Endothelial cell of umbilical vein (primary cell): ENCODE measurements around the gene MEF2D. TPM values are rescaled to one million over a fixed set of nuclear protein-coding genes. Genes with fewer than 3 reads are reported as not detected.

Experiments used
- BruUV-seq: library from RNA; stranded (reverse); fragments of 400-500 nt; replicated peaks from 2 replicates; lab custom pipeline; 2021; lab: Mats Ljungman, UMichigan
- CTCF ChIA-PET: fragments of 300-600, 350-600 bp; sonication (Branson Sonifier 250); formaldehyde crosslinking; loops from one replicate; lab custom pipeline; 2021; ENCODE audit warnings: antibody characterized with exemption, inconsistent platforms; lab: Charles Lee
- POLR2A ChIA-PET: fragments of 300-600, 350-600 bp; sonication (Branson Sonifier 250); formaldehyde crosslinking; loops from one replicate; lab custom pipeline; 2021; ENCODE audit warnings: antibody characterized with exemption, inconsistent platforms; lab: Charles Lee
- DNase-seq: peaks from one replicate; pipeline ENCODE4 v3.0.0-alpha.2; 2011; ENCODE audit warnings: low read depth, low spot score
- FAIRE-seq: peaks from 2 replicates; lab custom pipeline; 2011; peaks lifted over from hg19 to GRCh38; lab: Jason Lieb, UNC
- H2AFZ ChIP-seq: 2 replicates; pipeline ENCODE4 v1.6.0; 2012; ENCODE audit warnings: low read depth, low read length, control low read depth, inconsistent platforms
- H3K27ac ChIP-seq: 2 replicates; pipeline ENCODE4 v1.5.1; 2011; ENCODE audit warnings: low read depth, mild to moderate bottlenecking, control low read depth, low read length, moderate library complexity; ENCODE audit not compliant: insufficient read depth
- H3K27me3 ChIP-seq, 2 experiments: 2 replicates each; pipeline versions ENCODE4 v1.6.0 to v1.6.1; 2011; ENCODE audit warnings: low read length in 2 of 2, mixed read lengths in 1 of 2; ENCODE audit not compliant: control insufficient read depth in 2 of 2, insufficient read depth in 2 of 2
- H3K36me3 ChIP-seq, 2 experiments: 2 replicates in 1 of 2; 3 replicates in 1 of 2; pipeline ENCODE4 v1.5.1; 2011; ENCODE audit warnings: low read length in 2 of 2, mild to moderate bottlenecking in 1 of 2, moderate library complexity in 1 of 2; ENCODE audit not compliant: control insufficient read depth in 2 of 2, insufficient read depth in 2 of 2; ENCODE audit errors: extremely low read depth in 1 of 2
- H3K4me1 ChIP-seq: 3 replicates; pipeline ENCODE4 v1.5.1; 2011; ENCODE audit warnings: mild to moderate bottlenecking, low read length; ENCODE audit not compliant: control insufficient read depth, insufficient read depth; ENCODE audit errors: extremely low read depth
- H3K4me2 ChIP-seq: 2 replicates; pipeline ENCODE4 v1.6.1; 2011; ENCODE audit warnings: low read length, control low read depth, mixed read lengths; ENCODE audit not compliant: insufficient read depth
- H3K4me3 ChIP-seq, 3 experiments: fragments of 200-600 bp in 1 of 3; sonication (generic), shearing (Covaris generic) in 1 of 3; replicated peaks in 1 of 3; 2 replicates each; pipeline ENCODE4 v1.5.1; 2011 to 2016; ENCODE audit warnings: control low read depth in 3 of 3, low read length in 3 of 3, mild to moderate bottlenecking in 2 of 3, inconsistent platforms in 1 of 3, low read depth in 1 of 3, moderate library complexity in 1 of 3; ENCODE audit not compliant: insufficient read depth in 1 of 3
- H3K79me2 ChIP-seq: 2 replicates; pipeline ENCODE4 v1.6.0; 2012; ENCODE audit warnings: low read length, inconsistent platforms; ENCODE audit not compliant: control insufficient read depth, insufficient read depth
- H3K9ac ChIP-seq: replicated peaks from 2 replicates; pipeline ENCODE3; 2011; ENCODE audit warnings: low read length, control low read depth; ENCODE audit not compliant: insufficient read depth; ENCODE audit errors: extremely low read depth
- H3K9me1 ChIP-seq: replicated peaks from 3 replicates; pipeline ENCODE4 v1.6.0; 2011; ENCODE audit warnings: mild to moderate bottlenecking, low read length; ENCODE audit not compliant: control insufficient read depth, insufficient read depth; ENCODE audit errors: extremely low read depth
- H3K9me3 ChIP-seq: replicated peaks from 2 replicates; pipeline ENCODE4 v1.5.1; 2012; ENCODE audit warnings: low read length, inconsistent platforms; ENCODE audit not compliant: control insufficient read depth, insufficient read depth
- H4K20me1 ChIP-seq: replicated peaks from 2 replicates; pipeline ENCODE3; 2011; ENCODE audit warnings: mild to moderate bottlenecking, low read length; ENCODE audit not compliant: control insufficient read depth, insufficient read depth; ENCODE audit errors: extremely low read depth
- GATA2 ChIP-seq: IDR thresholded peaks from 2 replicates; pipeline ENCODE4 v1.7.0; 2011; ENCODE audit warnings: low read depth, mild to moderate bottlenecking, moderate library complexity, mixed read lengths, low read length; ENCODE audit not compliant: insufficient read length, insufficient read depth
- JUN ChIP-seq: IDR thresholded peaks from 2 replicates; pipeline ENCODE4 v1.6.1; 2011; ENCODE audit warnings: borderline replicate concordance, low read depth; ENCODE audit not compliant: insufficient read length, insufficient read depth
- POLR2AphosphoS5 ChIP-seq: IDR thresholded peaks from 2 replicates; pipeline ENCODE4 v1.6.1; 2012; ENCODE audit warnings: low read depth, mild to moderate bottlenecking, control low read depth, low read length, moderate library complexity; ENCODE audit not compliant: insufficient read depth
- dilution Hi-C: fragments of 300-500 bp; cut with MboI; formaldehyde crosslinking; loops from one replicate; pipeline ENCODE4 v1.15.0; 2019; ENCODE audit warnings: low sequenced_read_pairs; ENCODE audit not compliant: extremely low pct_ligation_motif_present
- intact Hi-C: fragments of 100-400 bp; cut with micrococcal nuclease; formaldehyde crosslinking; loops from one replicate; pipeline ENCODE4 v1.10.0; 2022
- polyA plus RNA-seq, 4 experiments: library from polyadenylated mRNA; depleted of rRNA in 3 of 4; stranded (reverse) in 3 of 4; unstranded in 1 of 4; fragments of >200 nt; gene quantifications; 2 replicates each; pipeline versions ENCODE4 v1.2.1 to v1.2.3, GENCODE V29; 2011 to 2012; ENCODE audit warnings: missing spikeins in 1 of 4
- total RNA-seq: library from RNA; stranded (reverse); gene quantifications from 2 replicates; pipeline ENCODE4 v1.2.3, GENCODE V29; 2021
- TF ChIP-seq, protein P1 (sequence below), 2 donors: IDR thresholded peaks; 1 replicate in 1 of 2; 2 replicates in 1 of 2; pipeline ENCODE4 v1.5.1; 2011; ENCODE audit warnings: low read length in 2 of 2, mild to moderate bottlenecking in 2 of 2, moderate library complexity in 2 of 2, control low read depth in 1 of 2, inconsistent platforms in 1 of 2, low read depth in 1 of 2; ENCODE audit not compliant: insufficient read depth in 1 of 2; ENCODE audit errors: extremely low read depth in 1 of 2

The MEF2D gene
- total and polyA plus RNA-seq, 2 donors (not counting 3 experiments of a cell fraction or from before 2014, with no cell fraction given): 45.4 to 52.2 TPM

DNA sequence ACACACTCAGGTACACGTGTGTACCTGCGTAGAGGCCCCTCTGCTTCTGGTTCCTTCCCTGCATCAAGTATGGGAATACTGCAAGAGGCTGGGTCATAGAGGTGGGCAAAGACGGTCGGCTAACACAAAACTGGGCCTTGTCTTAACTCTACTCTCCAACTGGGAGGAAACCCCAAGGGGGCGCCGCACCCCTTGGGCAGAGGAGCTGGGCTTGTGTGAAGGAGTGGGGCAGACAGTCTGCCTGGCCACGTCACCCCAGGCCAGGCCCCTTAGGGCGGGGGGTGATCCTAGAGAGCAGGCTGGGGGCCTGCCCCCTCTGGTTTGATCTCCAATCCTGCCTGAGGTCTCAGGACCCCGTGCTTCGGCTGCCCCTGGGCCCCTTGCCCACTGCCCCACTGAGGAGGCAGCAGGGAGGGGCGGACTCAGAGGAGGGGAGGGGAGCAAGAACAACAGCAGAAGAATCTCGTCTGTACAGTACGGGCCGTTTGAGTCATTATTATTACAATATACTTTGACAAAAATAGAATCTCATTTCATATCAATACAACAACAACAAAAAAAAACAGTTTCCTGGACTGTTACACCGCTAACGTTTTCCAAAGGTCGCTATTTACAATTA is 34.7 kb downstream of the MEF2D start:
- FAIRE-seq: peak; percentile 21
- no peaks in the 10 kb centered on the region for H3K9me1 ChIP-seq
- H3K27me3 ChIP-seq: no peaks in the 10 kb centered on the region
- H3K27ac ChIP-seq: peak overlapping the region; percentile 26
- TF ChIP-seq, protein P1, sequence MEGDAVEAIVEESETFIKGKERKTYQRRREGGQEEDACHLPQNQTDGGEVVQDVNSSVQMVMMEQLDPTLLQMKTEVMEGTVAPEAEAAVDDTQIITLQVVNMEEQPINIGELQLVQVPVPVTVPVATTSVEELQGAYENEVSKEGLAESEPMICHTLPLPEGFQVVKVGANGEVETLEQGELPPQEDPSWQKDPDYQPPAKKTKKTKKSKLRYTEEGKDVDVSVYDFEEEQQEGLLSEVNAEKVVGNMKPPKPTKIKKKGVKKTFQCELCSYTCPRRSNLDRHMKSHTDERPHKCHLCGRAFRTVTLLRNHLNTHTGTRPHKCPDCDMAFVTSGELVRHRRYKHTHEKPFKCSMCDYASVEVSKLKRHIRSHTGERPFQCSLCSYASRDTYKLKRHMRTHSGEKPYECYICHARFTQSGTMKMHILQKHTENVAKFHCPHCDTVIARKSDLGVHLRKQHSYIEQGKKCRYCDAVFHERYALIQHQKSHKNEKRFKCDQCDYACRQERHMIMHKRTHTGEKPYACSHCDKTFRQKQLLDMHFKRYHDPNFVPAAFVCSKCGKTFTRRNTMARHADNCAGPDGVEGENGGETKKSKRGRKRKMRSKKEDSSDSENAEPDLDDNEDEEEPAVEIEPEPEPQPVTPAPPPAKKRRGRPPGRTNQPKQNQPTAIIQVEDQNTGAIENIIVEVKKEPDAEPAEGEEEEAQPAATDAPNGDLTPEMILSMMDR (IDR thresholded peaks at IDR 0.05; ENCODE audit: extremely low read depth in 1 of 2, insufficient read depth in 1 of 2, low read depth in 1 of 2, low read length in 2 of 2): peak; percentile 6 to 25
- no peak for TF ChIP-seq GATA2
- intact Hi-C loops: no loop called here
- no peaks in the 10 kb centered on the region for H3K9me3 ChIP-seq
- H3K9ac ChIP-seq: peak overlapping the region; percentile 13
- H4K20me1 ChIP-seq: no peaks in the 10 kb centered on the region
- H3K4me2 ChIP-seq: no peak overlapping the region
- H3K4me3 ChIP-seq: no peak overlapping the region
- H3K4me1 ChIP-seq: peaks cover 12% of the 10 kb centered on the region
- BruUV-seq: no TSS peak
- H3K36me3 ChIP-seq: peaks cover 6 to 29% of the 10 kb centered on the region in 2 experiments
- DNase-seq: peak; percentile 57
- dilution Hi-C loops: no loop called here
- H2AFZ ChIP-seq: no peak overlapping the region
- H3K79me2 ChIP-seq: no peaks in the 10 kb centered on the region
- ChIA-PET CTCF (interaction anchor here (0.9 to 1.8 kb wide), 10 partner anchors 9 to 123 kb away, joined by 3 to 9 read pairs (median 4); partner anchors contain the start of gene MEF2D), POLR2A (no interaction called here)

DNA sequence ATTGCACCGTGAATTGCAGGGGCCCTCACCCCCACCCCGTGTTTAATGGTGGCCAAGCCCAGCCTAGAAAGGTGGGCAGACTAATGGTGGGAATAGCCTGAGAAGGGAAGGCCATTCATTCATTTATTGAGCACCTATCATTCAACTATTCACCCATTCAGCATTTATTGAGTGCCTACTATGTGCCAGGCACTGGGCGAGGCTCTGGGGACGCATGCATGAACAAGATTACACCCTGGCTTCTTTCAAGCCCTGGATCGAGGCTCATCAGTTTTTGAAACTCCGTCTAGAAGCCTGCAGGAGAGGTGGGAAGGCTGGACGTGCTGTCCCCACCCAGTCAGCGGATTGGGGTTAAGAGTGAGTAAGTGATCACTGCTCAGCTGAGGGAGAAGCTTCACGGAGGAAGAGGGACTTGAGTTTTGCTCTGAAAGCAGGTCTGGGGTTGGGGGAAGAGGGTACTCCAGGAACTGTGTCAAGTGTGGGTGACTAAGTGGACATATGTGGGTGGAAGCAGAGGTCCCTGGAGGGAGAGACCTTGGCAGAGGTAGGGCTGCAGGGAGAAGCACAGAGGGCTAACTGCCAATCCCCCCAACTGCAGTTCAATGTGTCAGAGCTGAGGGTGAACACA is 35.6 kb downstream of the MEF2D start:
- Histone ChIP-seq H3K9ac (no peak overlapping the region), H3K9me1 (no peaks in the 10 kb centered on the region), H3K27me3 (no peaks in the 10 kb centered on the region), H2AFZ (no peak overlapping the region), H3K27ac (no peak overlapping the region), H4K20me1 (no peaks in the 10 kb centered on the region), H3K4me1 (peaks cover 12% of the 10 kb centered on the region), H3K4me2 (no peak overlapping the region), H3K36me3 (peaks cover 4 to 25% of the 10 kb centered on the region in 2 experiments), H3K4me3 (no peak overlapping the region), H3K79me2 (no peaks in the 10 kb centered on the region), H3K9me3 (no peaks in the 10 kb centered on the region)
- TF ChIP-seq, protein P1 (IDR thresholded peaks at IDR 0.05; ENCODE audit: extremely low read depth in 1 of 2, insufficient read depth in 1 of 2, low read depth in 1 of 2, low read length in 2 of 2): no peak
- TF ChIP-seq POLR2AphosphoS5 (no peak), JUN (no peak)
- intact Hi-C loops: no loop called here
- BruUV-seq: no TSS peak
- no peak for FAIRE-seq
- DNase-seq: no peak
- CTCF ChIA-PET: interaction anchor here (1.5 to 1.8 kb wide), 3 partner anchors 36 to 79 kb away, joined by 4 to 7 read pairs (median 6); partner anchors contain the start of gene MEF2D
- POLR2A ChIA-PET: no interaction called here
- dilution Hi-C loops: no loop called here
